ENCODE results near the gene ITGA2. TPM values are rescaled to one million over a fixed set of nuclear protein-coding genes. Genes with fewer than 3 reads are reported as not detected.

The ITGA2 gene
- total and polyA plus RNA-seq, 3 donors from 2014 or later, result 0.90 to 1.7 (median 1.0) TPM

DNA sequence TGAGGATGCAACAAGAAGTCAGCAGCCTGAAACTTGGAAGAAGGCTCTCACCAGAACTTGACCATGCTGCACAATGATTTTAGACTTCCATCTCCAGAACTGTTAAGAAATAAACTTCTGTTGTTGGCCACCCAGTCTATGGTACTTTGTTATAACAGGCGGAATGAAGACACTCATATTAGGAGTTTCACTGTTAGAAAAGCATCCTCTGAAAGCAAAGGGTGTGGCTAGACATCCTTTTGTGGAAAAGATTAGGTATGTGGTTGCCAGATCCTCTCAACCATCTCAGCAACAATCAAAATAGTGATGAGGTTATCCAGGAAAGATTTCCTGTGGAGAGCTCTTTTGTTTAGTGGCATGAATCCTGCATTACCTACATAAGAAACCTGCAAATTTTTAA lies 20.7 kb downstream of the ITGA2 start:
- H3K4me1 ChIP-seq, result no peaks in the 10 kb centered on the region
- TF ChIP-seq POLR2A (IDR thresholded peaks at IDR 0.05) (no peak), CTCF (IDR thresholded peaks at IDR 0.05) (no peak)
- intact Hi-C loops (cut with DNase I; ENCODE audit: low total_unique reads), result no loop called here
- H3K27ac ChIP-seq, result no peak overlapping the region
- no peaks in the 10 kb centered on the region for H3K9me3 ChIP-seq
- H3K4me3 ChIP-seq, result no peak overlapping the region
- 100% methylated on average over 1 of the region's 1 CpG for WGBS, 2 donors
- H3K36me3 ChIP-seq (ENCODE audit: low read depth, missing control alignments), result no peaks in the 10 kb centered on the region
- H3K27me3 ChIP-seq, result no peaks in the 10 kb centered on the region
- no peak for DNase-seq

GRCh38 chr5:53010814-53011213 lies 21.7 kb downstream of the ITGA2 start:
- TF ChIP-seq POLR2A (IDR thresholded peaks at IDR 0.05), result no peak
- TF ChIP-seq CTCF (IDR thresholded peaks at IDR 0.05), result no peak
- intact Hi-C loops (cut with DNase I; ENCODE audit: low total_unique reads), result no loop called here

GRCh38 chr5:53011233-53011632 lies 22.1 kb downstream of the ITGA2 start:
- TF ChIP-seq CTCF (IDR thresholded peaks at IDR 0.05) (no peak), POLR2A (IDR thresholded peaks at IDR 0.05) (no peak)
- H3K9me3 ChIP-seq, result no peaks in the 10 kb centered on the region
- H3K4me1 ChIP-seq, result no peaks in the 10 kb centered on the region
- no peaks in the 10 kb centered on the region for H3K36me3 ChIP-seq (ENCODE audit: low read depth, missing control alignments)
- no peak overlapping the region for H3K4me3 ChIP-seq
- no peak overlapping the region for H3K27ac ChIP-seq
- WGBS, 2 donors, result 79 to 89% methylated on average over 1 of the region's 1 CpG
- H3K27me3 ChIP-seq, result no peaks in the 10 kb centered on the region
- intact Hi-C loops (cut with DNase I; ENCODE audit: low total_unique reads), result no loop called here
- DNase-seq, result no peak

More at GRCh38 chr5:53010814-53011213, 21.7 kb downstream of the ITGA2 start:
- Histone ChIP-seq H3K36me3 (ENCODE audit: low read depth, missing control alignments) (no peaks in the 10 kb centered on the region), H3K9me3 (no peaks in the 10 kb centered on the region), H3K27me3 (no peaks in the 10 kb centered on the region), H3K27ac (no peak overlapping the region), H3K4me1 (no peaks in the 10 kb centered on the region), H3K4me3 (no peak overlapping the region)
- no peak for DNase-seq
- 31 to 36% methylated on average over 1 of the region's 1 CpG for WGBS, 2 donors

GRCh38 chr5:53013857-53014256 lies 24.7 kb downstream of the ITGA2 start:
- Histone ChIP-seq H3K27me3 (no peaks in the 10 kb centered on the region), H3K27ac (no peak overlapping the region), H3K9me3 (no peaks in the 10 kb centered on the region), H3K4me1 (no peaks in the 10 kb centered on the region), H3K36me3 (ENCODE audit: low read depth, missing control alignments) (no peaks in the 10 kb centered on the region), H3K4me3 (no peak overlapping the region)
- WGBS, 2 donors, result 75 to 89% methylated on average over 2 of the region's 2 CpGs
- no peak for DNase-seq
- intact Hi-C loops (cut with DNase I; ENCODE audit: low total_unique reads), result no loop called here
- TF ChIP-seq CTCF (IDR thresholded peaks at IDR 0.05) (no peak), POLR2A (IDR thresholded peaks at IDR 0.05) (no peak)

- Histone ChIP-seq H3K4me3 (no peak overlapping the region), H3K27ac (no peak overlapping the region), H3K36me3 (ENCODE audit: low read depth, missing control alignments) (no peaks in the 10 kb centered on the region), H3K4me1 (no peaks in the 10 kb centered on the region), H3K9me3 (no peaks in the 10 kb centered on the region), H3K27me3 (no peaks in the 10 kb centered on the region)
- DNase-seq, result no peak
- intact Hi-C loops (cut with DNase I; ENCODE audit: low total_unique reads), result no loop called here
- no peak for TF ChIP-seq CTCF (IDR thresholded peaks at IDR 0.05)
- TF ChIP-seq POLR2A (IDR thresholded peaks at IDR 0.05), result no peak
- 84 to 96% methylated on average over 4 to 5 of the region's 5 CpGs for WGBS, 2 donors
These were observed 28.2 kb downstream of the ITGA2 start for GRCh38 chr5:53017383-53017782.

Measured in testis (tissue), 3 donors.